ENCODE data around the gene ZW10.

Gene ZW10

DNA sequence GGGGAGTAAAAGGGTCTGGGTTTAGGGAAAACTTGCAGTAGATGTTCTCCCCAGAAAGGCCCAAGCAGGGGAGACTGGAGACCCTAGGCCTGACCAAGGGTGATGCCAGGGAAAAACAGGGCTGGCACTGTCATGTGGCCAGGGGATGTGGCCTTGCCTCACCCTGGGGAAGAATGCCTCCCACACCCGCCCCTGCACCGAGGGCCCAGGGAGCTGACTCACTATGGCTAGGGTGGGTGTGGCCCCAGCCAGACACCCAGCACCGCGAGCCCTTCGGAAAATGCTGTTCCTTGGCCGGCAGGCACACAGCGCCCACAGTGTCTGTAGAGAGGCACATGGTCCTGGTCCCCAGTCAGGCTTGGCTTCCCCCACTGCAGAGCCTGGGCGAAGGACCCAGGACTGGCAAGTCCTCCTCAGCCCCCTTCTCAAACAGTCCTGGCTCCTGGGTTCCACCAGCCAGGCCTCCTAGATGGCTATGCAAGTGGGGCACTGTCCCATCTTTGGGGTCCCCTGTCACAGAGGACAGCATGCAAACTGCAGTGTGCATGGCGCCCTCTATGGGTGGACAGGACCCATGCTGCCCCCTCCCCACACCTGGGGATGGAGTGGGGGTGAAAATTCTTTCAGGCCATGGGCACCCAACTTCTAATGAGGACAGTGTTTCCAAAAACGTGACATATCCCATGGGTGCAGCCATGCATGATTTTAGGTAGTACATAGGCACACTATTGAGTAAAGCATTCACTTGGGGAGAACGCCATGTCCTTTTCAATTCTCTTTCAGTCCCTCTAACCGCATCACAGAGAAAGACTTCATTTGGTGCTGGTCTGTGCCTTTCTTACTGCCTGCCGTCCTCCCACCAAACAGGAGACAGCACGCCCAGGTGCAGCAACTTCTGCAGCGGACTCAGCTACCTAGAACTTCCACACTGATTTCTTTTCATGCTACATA is 82.6 kb downstream of the ZW10 start:
- Histone ChIP-seq H4K91ac (ENCODE audit: low read length) (peak overlapping the region; percentile 28), H3K4me1 (ENCODE audit: control insufficient read depth, insufficient read depth, low read depth, low read length) (peaks cover 12% of the 10 kb centered on the region), H2BK120ac (ENCODE audit: low read depth, low read length) (no peak overlapping the region), H3K9ac (ENCODE audit: low read length) (no peak overlapping the region), H3K9me3 (ENCODE audit: control insufficient read depth, low read length) (no peaks in the 10 kb centered on the region), H2BK15ac (ENCODE audit: low read depth, poor library complexity, severe bottlenecking) (peak overlapping the region; percentile 9), H3K4me2 (ENCODE audit: low read length, poor library complexity, severe bottlenecking) (no peak overlapping the region), H3K79me1 (replicated peaks; ENCODE audit: low read length, poor library complexity, severe bottlenecking) (no peaks in the 10 kb centered on the region), H3K36me3 (ENCODE audit: control insufficient read depth in 1 of 2, insufficient read depth in 2 of 2, low read depth in 1 of 2, low read length in 2 of 2) (peaks cover 0 to 5% of the 10 kb centered on the region in 2 experiments), H3K14ac (ENCODE audit: low read length in 2 of 2) (no peak overlapping the region), H3K4me3 (ENCODE audit: insufficient read depth in 1 of 2, low read depth in 1 of 2, low read length in 2 of 2) (no peak overlapping the region), H3K27ac (ENCODE audit: low read length, poor library complexity, severe bottlenecking) (no peak overlapping the region), H2BK5ac (ENCODE audit: low read depth, low read length, poor library complexity, severe bottlenecking) (no peak overlapping the region), H3K4ac (ENCODE audit: low read depth in 1 of 2, low read length in 2 of 2) (no peak overlapping the region), H2BK12ac (ENCODE audit: low read length in 2 of 2) (no peak overlapping the region), H3K18ac (ENCODE audit: low read depth in 1 of 2, low read length in 2 of 2) (no peak overlapping the region), H4K8ac (ENCODE audit: low read length) (no peak overlapping the region), H3K23ac (ENCODE audit: low read length in 2 of 2) (no peak overlapping the region), H2AFZ (ENCODE audit: low read depth, low read length) (no peak overlapping the region), H2AK5ac (ENCODE audit: low read length, severe bottlenecking) (no peak overlapping the region), H3K27me3 (ENCODE audit: control insufficient read depth in 1 of 2, insufficient read depth in 1 of 2, low read length in 2 of 2) (peaks cover 8 to 10% of the 10 kb centered on the region in 2 experiments)
- WGBS: 59% methylated on average over 14 of the region's 15 CpGs
- peak; percentile 33 for DNase-seq

GRCh38 chr11:113689768-113690618 is 83.5 kb downstream of the ZW10 start:
- Histone ChIP-seq H2BK5ac (ENCODE audit: low read depth, low read length, poor library complexity, severe bottlenecking) (no peak overlapping the region), H2AFZ (ENCODE audit: low read depth, low read length) (no peak overlapping the region), H3K18ac (ENCODE audit: low read depth in 1 of 2, low read length in 2 of 2) (peak overlapping the region in 1 of 2 experiments; percentile 41), H3K27ac (ENCODE audit: low read length, poor library complexity, severe bottlenecking) (no peak overlapping the region), H3K27me3 (ENCODE audit: control insufficient read depth in 1 of 2, insufficient read depth in 1 of 2, low read length in 2 of 2) (peaks cover 9 to 15% of the 10 kb centered on the region in 2 experiments), H2AK5ac (ENCODE audit: low read length, severe bottlenecking) (no peak overlapping the region), H3K4me3 (ENCODE audit: insufficient read depth in 1 of 2, low read depth in 1 of 2, low read length in 2 of 2) (peak overlapping the region in 1 of 2 experiments; percentile 14), H3K4me2 (ENCODE audit: low read length, poor library complexity, severe bottlenecking) (no peak overlapping the region), H3K4ac (ENCODE audit: low read depth in 1 of 2, low read length in 2 of 2) (no peak overlapping the region), H3K14ac (ENCODE audit: low read length in 2 of 2) (peak overlapping the region in 1 of 2 experiments; percentile 56), H3K36me3 (ENCODE audit: control insufficient read depth in 1 of 2, insufficient read depth in 2 of 2, low read depth in 1 of 2, low read length in 2 of 2) (peaks cover 0 to 5% of the 10 kb centered on the region in 2 experiments), H3K9me3 (ENCODE audit: control insufficient read depth, low read length) (no peaks in the 10 kb centered on the region), H3K23ac (ENCODE audit: low read length in 2 of 2) (no peak overlapping the region), H4K8ac (ENCODE audit: low read length) (peak overlapping the region; percentile 31), H2BK12ac (ENCODE audit: low read length in 2 of 2) (no peak overlapping the region), H3K4me1 (ENCODE audit: control insufficient read depth, insufficient read depth, low read depth, low read length) (peaks cover 11% of the 10 kb centered on the region), H4K91ac (ENCODE audit: low read length) (peak overlapping the region; percentile 43), H2BK15ac (ENCODE audit: low read depth, poor library complexity, severe bottlenecking) (peak overlapping the region; percentile 20), H3K9ac (ENCODE audit: low read length) (no peak overlapping the region), H2BK120ac (ENCODE audit: low read depth, low read length) (no peak overlapping the region), H3K79me1 (replicated peaks; ENCODE audit: low read length, poor library complexity, severe bottlenecking) (no peaks in the 10 kb centered on the region)
- DNase-seq: no peak
- 91% methylated on average over 19 of the region's 19 CpGs for whole genome bisulfite sequencing

DNA sequence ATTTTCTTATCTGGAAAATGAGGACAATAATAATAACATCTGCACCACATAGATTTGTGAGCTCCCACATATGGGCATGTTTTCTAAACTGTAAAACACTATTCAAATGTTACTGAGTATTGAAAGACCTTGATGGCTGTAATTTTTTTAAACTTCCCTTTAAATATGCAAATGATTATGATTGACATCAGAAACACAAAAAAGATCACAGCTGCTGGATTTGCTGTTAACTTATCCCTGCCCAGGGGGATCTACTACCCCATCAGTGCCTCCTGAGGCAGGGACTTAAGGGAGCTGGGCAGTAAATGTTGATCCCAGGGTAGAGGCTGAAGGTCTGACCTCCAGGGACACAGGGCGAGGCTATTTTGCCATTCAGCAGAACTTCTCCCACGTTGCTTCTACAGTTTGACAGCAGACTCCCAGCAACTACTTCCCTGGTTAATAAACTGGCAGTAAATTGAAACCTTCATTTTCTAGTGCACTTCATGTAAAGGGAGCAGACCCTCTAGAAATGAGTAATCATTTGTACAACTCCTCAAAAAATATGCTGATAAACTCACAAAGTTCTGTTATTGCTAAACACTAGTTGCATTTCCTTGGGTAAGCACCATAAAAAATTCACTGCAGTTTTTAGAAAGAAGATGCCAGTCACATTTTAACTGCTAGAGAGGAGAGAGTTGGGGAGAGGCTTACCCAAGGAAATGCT is 87.7 kb downstream of the ZW10 start:
- Histone ChIP-seq H2AFZ (ENCODE audit: low read depth, low read length) (no peak overlapping the region), H3K27me3 (ENCODE audit: control insufficient read depth in 1 of 2, insufficient read depth in 1 of 2, low read length in 2 of 2) (peaks cover 47 to 50% of the 10 kb centered on the region in 2 experiments), H4K8ac (ENCODE audit: low read length) (no peak overlapping the region), H3K4me3 (ENCODE audit: insufficient read depth in 1 of 2, low read depth in 1 of 2, low read length in 2 of 2) (no peak overlapping the region), H3K23ac (ENCODE audit: low read length in 2 of 2) (no peak overlapping the region), H3K18ac (ENCODE audit: low read depth in 1 of 2, low read length in 2 of 2) (no peak overlapping the region), H2AK5ac (ENCODE audit: low read length, severe bottlenecking) (no peak overlapping the region), H4K91ac (ENCODE audit: low read length) (no peak overlapping the region), H2BK15ac (ENCODE audit: low read depth, poor library complexity, severe bottlenecking) (no peak overlapping the region), H3K4me1 (ENCODE audit: control insufficient read depth, insufficient read depth, low read depth, low read length) (peaks cover 17% of the 10 kb centered on the region), H2BK120ac (ENCODE audit: low read depth, low read length) (no peak overlapping the region), H3K36me3 (ENCODE audit: control insufficient read depth in 1 of 2, insufficient read depth in 2 of 2, low read depth in 1 of 2, low read length in 2 of 2) (peaks cover 0 to 5% of the 10 kb centered on the region in 2 experiments), H2BK5ac (ENCODE audit: low read depth, low read length, poor library complexity, severe bottlenecking) (no peak overlapping the region), H3K14ac (ENCODE audit: low read length in 2 of 2) (no peak overlapping the region), H3K79me1 (replicated peaks; ENCODE audit: low read length, poor library complexity, severe bottlenecking) (no peaks in the 10 kb centered on the region), H3K27ac (ENCODE audit: low read length, poor library complexity, severe bottlenecking) (no peak overlapping the region), H3K4ac (ENCODE audit: low read depth in 1 of 2, low read length in 2 of 2) (no peak overlapping the region), H3K9me3 (ENCODE audit: control insufficient read depth, low read length) (no peaks in the 10 kb centered on the region), H3K4me2 (ENCODE audit: low read length, poor library complexity, severe bottlenecking) (no peak overlapping the region), H3K9ac (ENCODE audit: low read length) (no peak overlapping the region), H2BK12ac (ENCODE audit: low read length in 2 of 2) (no peak overlapping the region)
- no peak for DNase-seq
- WGBS: 64% methylated on average over 2 of the region's 2 CpGs

All from mesenchymal stem cell (in vitro differentiated cells and primary cell).